ENCODE measurements around the gene TMEM164. TPM values are rescaled to one million over a fixed set of nuclear protein-coding genes. Genes with fewer than 3 reads are reported as not detected.

Gene TMEM164
- total RNA-seq, 6 experiments from 2014 or later: 8.5 to 12.5 (median 9.6) TPM

DNA sequence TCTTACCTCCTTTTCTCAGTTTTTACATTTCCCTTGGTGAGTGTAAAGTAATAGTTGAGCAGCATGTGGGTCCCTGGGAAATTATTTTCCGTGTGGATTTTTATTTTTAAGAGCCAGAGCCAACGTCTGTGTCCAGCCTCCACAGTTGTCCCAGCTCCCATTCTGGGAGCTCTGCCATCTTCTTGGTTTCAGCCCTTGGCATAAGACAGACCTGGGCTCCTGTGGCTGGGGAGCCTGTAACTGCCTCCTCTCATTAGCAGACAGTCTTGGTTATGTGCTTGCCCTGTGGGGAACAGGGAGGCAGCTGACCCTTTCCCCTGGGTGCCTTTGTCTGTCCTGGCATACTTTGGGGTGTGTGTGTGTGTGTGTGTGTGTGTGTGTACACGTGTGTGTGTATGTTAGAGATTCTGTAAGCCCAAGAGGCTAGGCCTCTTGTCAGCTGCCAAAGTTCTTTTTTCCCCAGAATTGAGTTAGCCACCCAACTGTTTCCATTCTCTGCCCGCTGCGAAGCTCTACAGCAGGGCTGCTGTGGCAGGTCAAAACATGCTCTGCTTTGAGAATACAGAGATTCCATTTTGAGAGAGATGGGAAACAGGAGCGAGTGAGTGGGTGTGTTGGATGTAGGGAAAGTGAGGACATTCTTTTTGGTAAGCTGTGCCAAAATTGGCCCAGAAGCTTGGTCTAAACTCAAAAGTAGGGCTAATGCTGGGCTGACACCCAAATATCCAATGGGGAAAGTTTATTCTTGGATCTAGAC, 140.7 kb downstream of the TMEM164 start:
- Mint-ChIP-seq H3K4me1 (ENCODE audit: low read depth) (peaks cover 26% of the 10 kb centered on the region), H3K27ac (no peak overlapping the region)

DNA sequence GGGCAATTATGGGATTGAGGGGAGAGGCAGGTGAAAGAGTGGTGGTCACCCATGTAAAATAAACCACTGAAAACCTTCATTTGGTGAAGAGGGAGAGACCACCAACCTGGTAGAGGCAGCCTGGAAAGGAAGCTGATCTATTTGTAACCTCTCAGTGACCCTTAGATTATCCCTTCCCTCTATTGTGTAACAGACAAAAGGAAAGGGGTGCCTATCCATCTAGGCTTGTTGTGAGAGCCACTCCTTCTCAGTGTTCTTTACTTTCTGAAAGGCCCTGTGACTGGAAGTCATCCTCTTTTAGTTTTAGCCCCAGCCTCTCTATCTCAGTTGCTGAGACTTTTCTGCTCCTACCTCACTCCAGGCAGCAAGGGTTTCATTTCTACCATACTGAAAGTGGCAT, 142.4 kb downstream of the TMEM164 start:
- Mint-ChIP-seq H3K27ac (no peak overlapping the region), H3K9me3 (no peaks in the 10 kb centered on the region), H3K4me3 (no peak overlapping the region), H3K27me3 (ENCODE audit: insufficient read depth) (no peaks in the 10 kb centered on the region; the same call in 1 of the 2 replicates), H3K36me3 (ENCODE audit: low read depth) (no peaks in the 10 kb centered on the region), H3K4me1 (ENCODE audit: low read depth) (peaks cover 26% of the 10 kb centered on the region)
- TF ChIP-seq, protein P1, sequence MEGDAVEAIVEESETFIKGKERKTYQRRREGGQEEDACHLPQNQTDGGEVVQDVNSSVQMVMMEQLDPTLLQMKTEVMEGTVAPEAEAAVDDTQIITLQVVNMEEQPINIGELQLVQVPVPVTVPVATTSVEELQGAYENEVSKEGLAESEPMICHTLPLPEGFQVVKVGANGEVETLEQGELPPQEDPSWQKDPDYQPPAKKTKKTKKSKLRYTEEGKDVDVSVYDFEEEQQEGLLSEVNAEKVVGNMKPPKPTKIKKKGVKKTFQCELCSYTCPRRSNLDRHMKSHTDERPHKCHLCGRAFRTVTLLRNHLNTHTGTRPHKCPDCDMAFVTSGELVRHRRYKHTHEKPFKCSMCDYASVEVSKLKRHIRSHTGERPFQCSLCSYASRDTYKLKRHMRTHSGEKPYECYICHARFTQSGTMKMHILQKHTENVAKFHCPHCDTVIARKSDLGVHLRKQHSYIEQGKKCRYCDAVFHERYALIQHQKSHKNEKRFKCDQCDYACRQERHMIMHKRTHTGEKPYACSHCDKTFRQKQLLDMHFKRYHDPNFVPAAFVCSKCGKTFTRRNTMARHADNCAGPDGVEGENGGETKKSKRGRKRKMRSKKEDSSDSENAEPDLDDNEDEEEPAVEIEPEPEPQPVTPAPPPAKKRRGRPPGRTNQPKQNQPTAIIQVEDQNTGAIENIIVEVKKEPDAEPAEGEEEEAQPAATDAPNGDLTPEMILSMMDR (IDR thresholded peaks at IDR 0.05): no peak
- no peak for DNase-seq

More for the DNA sequence above, 140.7 kb downstream of the TMEM164 start:
- no peak for DNase-seq
- TF ChIP-seq, protein P1 (IDR thresholded peaks at IDR 0.05): no peak
- Mint-ChIP-seq H3K36me3 (ENCODE audit: low read depth) (no peaks in the 10 kb centered on the region), H3K9me3 (no peaks in the 10 kb centered on the region), H3K27me3 (ENCODE audit: insufficient read depth) (no peaks in the 10 kb centered on the region; the same call in 1 of the 2 replicates), H3K4me3 (no peak overlapping the region)

GRCh38 chrX:110145854-110146253, 142.9 kb downstream of the TMEM164 start:
- peaks cover 26% of the 10 kb centered on the region for H3K4me1 Mint-ChIP-seq (ENCODE audit: low read depth)
- no peak overlapping the region for H3K27ac Mint-ChIP-seq
- H3K4me3 Mint-ChIP-seq: no peak overlapping the region
- no peaks in the 10 kb centered on the region for H3K36me3 Mint-ChIP-seq (ENCODE audit: low read depth)
- TF ChIP-seq, protein P1 (IDR thresholded peaks at IDR 0.05): peak; percentile 70
- H3K9me3 Mint-ChIP-seq: no peaks in the 10 kb centered on the region
- H3K27me3 Mint-ChIP-seq (ENCODE audit: insufficient read depth): no peaks in the 10 kb centered on the region; the same call in 1 of the 2 replicates
- DNase-seq: no peak

DNA sequence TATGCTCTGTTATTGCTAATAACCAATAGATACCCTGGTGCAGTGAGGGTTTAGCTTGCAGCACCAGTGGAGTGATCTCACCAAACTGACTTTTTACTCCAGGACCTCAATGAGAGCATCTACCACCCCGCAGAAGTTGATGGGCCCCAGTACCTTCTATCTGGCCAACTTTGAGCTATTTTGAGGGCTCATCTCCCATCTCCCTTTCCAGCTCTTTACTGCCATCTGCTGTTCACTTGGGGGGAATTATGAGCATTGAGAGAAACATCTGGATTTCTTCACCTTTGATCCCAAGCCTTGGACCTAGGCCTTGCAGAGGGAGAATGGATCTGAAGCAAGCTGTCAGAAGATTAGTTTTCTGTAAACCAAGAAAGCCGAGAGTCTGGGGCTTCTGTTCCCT, 143.6 kb downstream of the TMEM164 start:
- Mint-ChIP-seq H3K27ac (0 out of 2 replicates have a peak overlapping the region, but pooled peaks have one; percentile 11), H3K4me1 (ENCODE audit: low read depth) (peaks cover 26% of the 10 kb centered on the region), H3K9me3 (no peaks in the 10 kb centered on the region), H3K4me3 (no peak overlapping the region), H3K27me3 (ENCODE audit: insufficient read depth) (no peaks in the 10 kb centered on the region; the same call in 1 of the 2 replicates), H3K36me3 (ENCODE audit: low read depth) (no peaks in the 10 kb centered on the region)
- DNase-seq: no peak
- TF ChIP-seq, protein P1 (IDR thresholded peaks at IDR 0.05): peak; percentile 73

GRCh38 chrX:110153244-110153643, 150.3 kb downstream of the TMEM164 start:
- Mint-ChIP-seq H3K27me3 (ENCODE audit: insufficient read depth) (peaks cover 2% of the 10 kb centered on the region; the same call in 1 of the 2 replicates), H3K27ac (no peak overlapping the region), H3K36me3 (ENCODE audit: low read depth) (no peaks in the 10 kb centered on the region), H3K9me3 (no peaks in the 10 kb centered on the region), H3K4me3 (no peak overlapping the region), H3K4me1 (ENCODE audit: low read depth) (no peaks in the 10 kb centered on the region)
- TF ChIP-seq, protein P1 (IDR thresholded peaks at IDR 0.05): no peak
- DNase-seq: no peak

Data from HFFc6 (cell line).